DMS 273 (cell line): ENCODE data around the gene DPF1.
A peak's percentile ranks its signal among the peaks of the same experiment; 100 is the strongest.
"Not testable (repeated sequence)": the region's sequence is repeated elsewhere in the genome, so short reads cannot be mapped to it uniquely, and the experiment has no call there.

Source experiments
- DNase-seq: peaks from one replicate; lab custom pipeline; 2025; ENCODE audit not compliant: unreplicated experiment; lab: John Stamatoyannopoulos, UW

Gene DPF1

DNA sequence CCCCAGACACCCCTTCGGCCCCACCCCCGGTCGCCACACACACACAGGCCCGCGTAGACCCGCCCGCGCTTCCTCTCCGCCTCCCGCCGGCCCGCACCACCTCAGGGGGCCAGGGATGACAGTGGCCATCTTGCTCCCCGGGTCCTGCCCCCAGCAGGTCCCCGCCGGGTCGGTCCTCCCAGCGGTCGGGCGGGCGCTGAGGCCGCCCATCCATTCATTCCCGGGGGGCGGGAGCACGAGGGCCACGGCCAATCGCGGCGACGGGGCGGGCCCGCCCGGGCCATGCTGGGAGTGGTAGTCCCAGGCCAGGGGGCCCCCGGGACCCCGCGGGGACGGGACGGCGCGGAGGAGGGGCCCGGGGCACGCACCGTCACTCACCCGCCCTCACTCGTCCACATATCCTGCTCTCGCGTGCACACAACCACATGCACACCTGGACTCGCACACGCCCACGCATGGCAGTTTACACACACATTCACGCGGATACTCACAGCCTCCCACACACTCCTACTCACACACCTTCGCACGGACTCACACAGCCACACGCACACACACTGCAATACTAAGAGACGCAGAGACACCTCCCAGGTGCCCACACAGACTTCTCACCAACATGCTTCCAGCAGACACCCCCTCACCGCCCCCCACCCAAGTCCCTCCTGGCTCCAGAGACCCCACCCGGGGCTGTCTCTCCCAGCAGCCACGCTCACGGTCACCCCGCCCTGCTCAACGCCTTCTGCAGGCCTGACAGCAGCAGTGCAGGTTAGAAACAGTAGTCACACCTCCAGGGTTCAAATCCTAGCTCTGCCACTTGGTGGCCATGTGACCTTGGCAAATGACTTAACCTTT lies at the start of gene DPF1:
DPF1 (minus strand) TSS at position 209 of the 849 bp plus-strand sequence; CDS start at position 129, 80 bp downstream.
- peak; percentile 96 for DNase-seq

- DNase-seq, result no peak
Measured at GRCh38 chr19:38273499-38273898, 49.5 kb upstream of the DPF1 start.

- no peak for DNase-seq
Measured at GRCh38 chr19:38270587-38271167, 46.7 kb upstream of the DPF1 start.

GRCh38 chr19:38268539-38268938 lies 44.5 kb upstream of the DPF1 start:
- no peak for DNase-seq

GRCh38 chr19:38267761-38268483 lies 43.9 kb upstream of the DPF1 start:
- DNase-seq, result no peak

DNA sequence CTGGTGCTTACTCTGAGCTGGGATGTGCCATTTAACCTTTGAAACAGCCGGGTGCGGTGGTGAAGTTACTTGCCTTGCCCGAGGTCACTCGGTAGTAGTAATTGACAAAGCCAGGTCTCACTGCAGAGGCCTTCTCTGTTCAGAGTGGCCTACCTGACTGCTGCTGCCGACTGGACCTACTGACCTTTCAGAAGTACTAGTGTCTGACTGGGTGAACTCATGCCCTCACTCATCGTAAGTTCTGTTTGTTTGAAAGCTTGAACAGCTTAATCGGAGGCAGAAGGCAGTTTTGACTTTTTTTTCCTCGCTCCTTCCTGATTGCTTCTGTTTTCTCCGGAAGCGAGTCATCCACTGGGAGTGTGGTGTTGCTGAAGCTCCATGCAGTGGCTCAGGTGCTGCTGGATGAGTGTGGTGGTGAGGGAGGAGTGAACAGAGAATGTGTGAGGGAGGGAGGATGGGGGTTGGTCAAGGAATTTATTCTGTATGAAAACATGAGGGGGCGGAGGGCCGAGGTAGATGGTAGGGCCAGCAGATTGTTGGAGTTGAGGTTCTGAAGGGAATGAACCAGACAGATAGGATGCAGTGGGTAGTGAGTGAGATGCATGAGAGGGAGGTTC lies 43.1 kb upstream of the DPF1 start:
- DNase-seq, result no peak

DNA sequence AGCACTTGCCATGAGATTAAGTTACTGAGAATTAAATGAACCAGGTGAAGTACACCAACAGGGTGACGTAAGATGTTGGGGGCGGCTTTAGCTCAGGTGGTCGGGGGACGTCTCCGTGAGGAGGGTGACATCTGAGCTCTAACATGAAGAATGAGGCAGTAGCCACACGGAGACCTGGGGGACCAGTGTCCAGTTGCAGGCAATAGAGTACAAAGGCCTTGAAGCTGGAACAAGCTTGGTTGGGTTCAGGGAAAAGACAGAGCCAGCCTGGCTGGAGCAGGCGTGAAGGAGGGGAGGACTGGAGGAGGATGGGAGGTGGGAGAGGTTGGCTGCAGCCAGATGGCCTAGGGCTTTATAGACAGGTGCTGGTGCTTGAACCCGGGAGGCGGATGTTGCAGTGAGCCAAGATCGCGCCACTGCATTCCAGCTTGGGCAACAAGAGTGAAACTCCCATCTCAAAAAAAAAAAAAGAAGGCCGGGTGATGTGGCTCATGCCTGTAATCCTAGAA lies 42.0 kb upstream of the DPF1 start:
- DNase-seq, result peak; percentile 87

DNA sequence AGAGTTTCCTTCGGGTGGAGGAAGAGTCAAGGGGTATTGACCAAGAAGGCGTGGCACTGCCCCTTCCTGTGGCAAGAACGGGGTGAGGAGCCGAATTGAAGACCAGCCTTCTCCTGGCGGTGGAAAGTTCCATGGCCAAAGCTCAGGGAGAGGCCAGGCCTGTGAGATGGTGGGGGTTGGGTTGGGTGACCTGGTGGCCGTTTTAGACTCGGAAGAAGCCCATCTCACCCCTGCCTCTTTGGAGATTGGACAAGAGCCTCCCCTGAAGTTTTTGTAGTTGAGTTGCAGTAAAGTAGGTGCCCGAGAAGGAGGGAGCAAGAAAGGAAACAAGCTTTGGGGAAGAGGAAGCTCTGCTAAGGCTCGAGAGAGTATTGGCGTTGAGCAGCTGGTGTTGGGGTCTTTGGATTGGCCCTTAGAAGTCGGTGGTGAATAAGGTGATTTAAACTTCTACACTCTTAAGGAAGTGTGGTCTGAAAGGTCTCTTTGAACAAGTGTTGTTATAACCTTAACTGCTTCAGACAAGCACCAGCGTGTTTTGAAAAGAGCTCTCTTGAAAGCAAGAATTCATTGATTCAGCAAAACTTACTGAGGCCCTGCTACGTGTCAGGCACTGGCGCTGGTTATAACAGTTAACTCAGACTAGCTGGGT lies 41.3 kb upstream of the DPF1 start:
- DNase-seq, result peak; percentile 41

- peak; percentile 63 for DNase-seq
Measured at GRCh38 chr19:38264486-38265212, 40.6 kb upstream of the DPF1 start, which contains the start of gene SPINT2. Gene SPINT2 (plus strand): TSS chr19:38264573. CDS start chr19:38264893, 320 bp downstream.

- DNase-seq, result peak; percentile 63
Measured at GRCh38 chr19:38263689-38264485, 39.9 kb upstream of the DPF1 start.

DNA sequence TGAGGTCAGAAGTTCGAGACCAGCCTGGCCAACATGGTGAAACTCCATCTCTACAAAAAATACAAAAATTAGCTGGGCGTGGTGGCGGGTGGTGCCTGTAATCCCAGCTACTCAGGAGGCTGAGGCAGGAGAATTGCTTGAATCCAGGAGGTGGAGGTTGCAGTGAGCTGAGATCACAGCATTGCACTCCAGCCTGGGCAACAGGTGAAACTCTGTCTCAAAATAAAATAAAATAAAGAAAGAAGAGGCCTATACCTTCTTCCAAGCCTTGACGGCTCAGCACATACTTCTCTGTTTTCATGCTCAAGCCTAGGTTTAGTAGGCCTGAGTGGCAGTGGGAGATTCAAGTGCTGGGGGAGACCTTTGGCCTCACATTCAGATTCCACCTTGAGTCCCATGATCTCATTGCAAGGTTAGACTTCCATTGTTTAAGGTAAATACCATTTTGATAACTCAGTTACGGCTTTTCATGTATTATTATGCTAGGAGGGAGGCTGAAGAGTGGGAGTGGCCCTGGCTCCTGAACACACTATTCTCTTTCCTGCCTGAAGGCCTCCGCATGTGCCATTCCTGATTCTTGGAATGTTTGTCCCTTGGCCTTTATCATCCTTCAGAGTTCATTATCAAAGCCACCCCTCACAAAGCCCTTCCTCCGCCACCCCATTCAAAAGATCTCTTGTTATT lies 38.7 kb upstream of the DPF1 start:
- no peak for DNase-seq

- DNase-seq, result not testable (repeated sequence)
Measured at GRCh38 chr19:38261942-38262341, 37.9 kb upstream of the DPF1 start.

DNA sequence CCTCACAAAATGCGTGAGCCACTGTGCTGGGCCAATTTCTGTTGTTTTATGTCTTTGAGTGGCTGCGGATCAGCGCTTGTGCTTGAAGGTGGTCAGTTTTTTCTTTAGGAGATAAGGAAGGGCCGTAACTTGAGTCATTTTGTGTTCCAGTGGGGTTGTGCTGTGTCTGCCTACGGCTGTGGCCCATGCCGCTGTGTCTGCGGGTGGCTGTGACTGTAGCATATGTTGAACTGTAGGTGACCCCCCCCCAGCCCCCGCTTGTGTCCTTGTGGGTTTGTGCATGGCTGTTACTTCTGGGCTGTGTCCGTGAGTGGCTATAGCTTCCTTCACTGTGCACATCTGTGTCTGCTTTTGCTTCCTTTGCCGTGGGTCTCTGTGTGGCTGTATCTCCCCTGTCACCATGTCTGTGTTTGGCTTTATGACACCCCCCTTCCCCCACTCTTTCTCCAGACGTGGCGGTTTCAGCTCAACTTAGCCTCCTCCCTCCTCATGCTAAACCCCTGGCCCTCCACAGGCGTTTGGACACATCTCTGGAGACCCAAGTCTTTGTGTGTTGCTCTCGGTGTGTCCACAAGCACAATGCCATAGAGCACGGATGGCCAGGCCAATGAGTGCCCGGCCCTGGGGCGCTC lies 31.5 kb upstream of the DPF1 start:
- peak; percentile 41 for DNase-seq

DNA sequence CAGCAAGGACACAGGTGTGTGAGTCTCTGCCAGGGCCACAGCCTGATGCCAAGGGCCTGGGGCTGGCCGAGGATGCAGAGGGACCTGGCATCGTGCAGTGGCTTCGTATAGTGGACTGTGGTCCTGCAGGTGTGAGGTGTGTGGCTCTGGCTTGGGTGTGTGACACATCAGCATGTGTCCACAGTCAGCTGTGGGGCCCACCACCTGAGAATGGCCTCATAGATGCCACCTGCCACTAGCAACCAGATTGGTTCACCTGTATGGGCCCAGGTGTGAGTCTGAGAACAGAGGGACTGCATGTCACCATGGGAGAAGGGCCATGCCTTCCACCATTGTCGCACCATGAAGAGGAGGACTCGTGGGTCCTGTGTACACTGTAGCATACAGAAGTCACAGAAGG lies 29.8 kb upstream of the DPF1 start:
- no peak for DNase-seq

- DNase-seq, result peak; percentile 98
Measured at GRCh38 chr19:38252941-38253691, 29.1 kb upstream of the DPF1 start.

DNA sequence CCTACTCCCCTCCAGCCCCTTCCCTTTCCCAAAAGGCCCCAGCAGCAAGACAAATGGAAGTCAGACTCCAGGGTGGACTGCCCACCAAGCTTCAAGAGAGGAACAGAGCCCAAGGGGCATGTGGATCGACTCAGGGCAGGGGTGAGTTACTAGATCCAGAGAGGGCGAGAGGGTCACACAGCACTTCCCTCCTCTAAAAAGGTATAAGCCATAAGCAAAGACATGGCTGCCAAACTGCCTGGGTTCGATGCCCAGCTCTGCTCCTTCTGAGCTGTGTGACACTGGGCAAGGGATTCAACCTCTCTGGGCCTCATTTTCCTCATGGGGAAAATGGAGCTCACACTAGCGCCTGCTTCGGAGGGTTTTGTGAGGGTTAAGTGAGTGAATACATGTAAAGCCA lies 28.4 kb upstream of the DPF1 start:
- DNase-seq, result no peak

DNA sequence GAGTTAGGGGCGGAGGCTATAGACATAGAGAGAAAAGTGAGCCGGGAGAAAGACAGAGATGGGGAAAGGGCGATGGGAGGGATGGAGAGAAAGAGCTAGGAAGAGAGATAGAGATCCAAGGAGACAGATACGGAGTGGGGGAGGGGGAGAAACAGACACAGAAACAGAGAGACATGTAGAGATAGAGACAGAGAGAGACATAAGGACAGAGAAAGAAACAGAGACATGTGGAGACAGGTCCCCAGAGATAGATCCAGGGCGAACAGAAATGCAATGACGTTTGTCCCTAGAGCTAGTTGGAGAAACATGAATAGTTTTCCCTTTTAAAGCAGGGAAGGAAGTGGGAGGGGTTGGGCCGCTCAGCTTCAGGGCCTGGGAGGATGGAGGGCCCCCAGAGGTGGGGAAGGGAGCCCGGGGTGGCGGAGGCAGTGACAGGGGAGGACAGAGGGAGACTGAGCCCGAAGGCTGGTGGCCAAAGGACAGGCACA lies 27.6 kb upstream of the DPF1 start:
- DNase-seq, result peak; percentile 89
